ENCODE data around the gene PITPNC1.

DNA sequence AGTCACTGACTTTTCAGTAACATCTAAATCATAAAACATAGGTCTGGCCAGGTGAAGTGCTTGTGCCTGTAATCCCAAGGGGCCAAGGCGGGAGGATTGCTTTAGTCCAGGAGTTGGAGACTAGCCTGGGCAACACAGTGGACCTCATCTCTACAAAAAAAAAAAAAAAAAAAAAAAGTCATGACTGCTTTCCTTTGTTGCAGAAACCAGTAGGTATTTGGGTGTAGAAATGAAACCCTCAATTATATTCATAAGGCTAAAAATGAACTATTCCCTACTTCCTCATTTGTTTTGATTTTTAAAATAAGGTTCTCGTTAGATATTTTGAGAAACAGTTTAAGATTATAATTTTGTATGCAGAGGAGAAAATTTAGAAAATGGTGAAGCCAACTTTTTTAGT is 26.0 kb downstream of the PITPNC1 start:
- TF ChIP-seq, protein P1, sequence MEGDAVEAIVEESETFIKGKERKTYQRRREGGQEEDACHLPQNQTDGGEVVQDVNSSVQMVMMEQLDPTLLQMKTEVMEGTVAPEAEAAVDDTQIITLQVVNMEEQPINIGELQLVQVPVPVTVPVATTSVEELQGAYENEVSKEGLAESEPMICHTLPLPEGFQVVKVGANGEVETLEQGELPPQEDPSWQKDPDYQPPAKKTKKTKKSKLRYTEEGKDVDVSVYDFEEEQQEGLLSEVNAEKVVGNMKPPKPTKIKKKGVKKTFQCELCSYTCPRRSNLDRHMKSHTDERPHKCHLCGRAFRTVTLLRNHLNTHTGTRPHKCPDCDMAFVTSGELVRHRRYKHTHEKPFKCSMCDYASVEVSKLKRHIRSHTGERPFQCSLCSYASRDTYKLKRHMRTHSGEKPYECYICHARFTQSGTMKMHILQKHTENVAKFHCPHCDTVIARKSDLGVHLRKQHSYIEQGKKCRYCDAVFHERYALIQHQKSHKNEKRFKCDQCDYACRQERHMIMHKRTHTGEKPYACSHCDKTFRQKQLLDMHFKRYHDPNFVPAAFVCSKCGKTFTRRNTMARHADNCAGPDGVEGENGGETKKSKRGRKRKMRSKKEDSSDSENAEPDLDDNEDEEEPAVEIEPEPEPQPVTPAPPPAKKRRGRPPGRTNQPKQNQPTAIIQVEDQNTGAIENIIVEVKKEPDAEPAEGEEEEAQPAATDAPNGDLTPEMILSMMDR (conservative IDR thresholded peaks at IDR 0.05 in 1 of 2, IDR thresholded peaks at IDR 0.05 in 1 of 2; ENCODE audit: extremely low read depth in 1 of 2, insufficient read depth in 1 of 2, low read depth in 1 of 2, low read length in 2 of 2), result no peak
- no peak for TF ChIP-seq EZH2 (IDR thresholded peaks at IDR 0.05; ENCODE audit: borderline replicate concordance, low read length)
